ENCODE measurements around the gene SERTAD3. TPM values are rescaled to one million over a fixed set of nuclear protein-coding genes. Genes with fewer than 3 reads are reported as not detected.

Gene SERTAD3
- total RNA-seq, 1 experiment from 2014 or later = 30.9 TPM

- Histone ChIP-seq H4K91ac (ENCODE audit: insufficient read length, low read depth, low read length) (no peak overlapping the region), H3K4me2 (ENCODE audit: insufficient read depth, insufficient read length, low read length) (no peak overlapping the region), H4K5ac (ENCODE audit: insufficient read length, low read depth, low read length) (no peak overlapping the region), H2AFZ (ENCODE audit: low read length) (no peak overlapping the region), H3K4ac (ENCODE audit: low read depth, low read length) (no peak overlapping the region), H3K27ac (ENCODE audit: insufficient read length, low read depth, low read length) (no peak overlapping the region), H2AK5ac (ENCODE audit: insufficient read length, low read length) (no peak overlapping the region), H3K27me3 (ENCODE audit: insufficient read depth, low read length) (no peaks in the 10 kb centered on the region), H2BK5ac (ENCODE audit: insufficient read length, low read length) (no peak overlapping the region), H3K18ac (ENCODE audit: insufficient read length, low read depth, low read length) (no peak overlapping the region), H2BK20ac (ENCODE audit: low read depth, low read length, poor library complexity, severe bottlenecking) (no peak overlapping the region), H3K4me1 (ENCODE audit: insufficient read depth, low read length) (no peaks in the 10 kb centered on the region), H3K23me2 (ENCODE audit: insufficient read length, low read depth, low read length, poor library complexity, severe bottlenecking) (peaks cover 3% of the 10 kb centered on the region), H3K79me1 (ENCODE audit: insufficient read depth, low read depth, low read length, poor library complexity, severe bottlenecking) (peaks cover 6% of the 10 kb centered on the region), H3K14ac (ENCODE audit: insufficient read depth, low read length) (no peak overlapping the region), H3K56ac (ENCODE audit: insufficient read length, low read depth, low read length) (no peak overlapping the region), H3K23ac (ENCODE audit: insufficient read length, low read depth, low read length) (no peak overlapping the region), H3K9ac (ENCODE audit: extremely low read depth, insufficient read length, low read length) (no peak overlapping the region), H2BK12ac (ENCODE audit: insufficient read length, low read depth, low read length) (peak overlapping the region; percentile 77), H3K9me3 (ENCODE audit: control insufficient read depth, low read depth, low read length) (no peaks in the 10 kb centered on the region), H3T11ph (ENCODE audit: low read length) (no peak overlapping the region), H2BK15ac (ENCODE audit: low read depth, low read length) (no peak overlapping the region), H4K20me1 (ENCODE audit: control insufficient read depth, insufficient read depth, insufficient read length) (no peaks in the 10 kb centered on the region), H4K8ac (replicated peaks; ENCODE audit: insufficient read length, low read depth, low read length) (no peak overlapping the region), H3K79me2 (ENCODE audit: insufficient read depth, low read length) (peaks cover 4% of the 10 kb centered on the region; the same call in 1 of the 2 replicates), H2BK120ac (ENCODE audit: low read depth, low read length, poor library complexity, severe bottlenecking) (no peak overlapping the region)
- no CpG with 5 or more reads among the region's 9 CpGs for WGBS (ENCODE audit: extremely low coverage, insufficient read length, low lambda C conversion rate)
- H3K36me3 Mint-ChIP-seq (ENCODE audit: insufficient read depth in 1 of 3, low read depth in 3 of 3) = peaks cover 15 to 34% (median 23%) of the 10 kb centered on the region in 3 experiments; a peak in 6 of 7 replicates
- peak overlapping the region; percentile 4 to 71; a peak in 2 of 5 replicates for H3K4me3 Mint-ChIP-seq
- H3K27me3 Mint-ChIP-seq (ENCODE audit: low read depth) = no peaks in the 10 kb centered on the region
- no peak for TF ChIP-seq CTCF (conservative IDR thresholded peaks at IDR 0.05)
- H3K27ac Mint-ChIP-seq = peak overlapping the region in 2 of 3 experiments; percentile 82 to 99; a peak in 5 of 7 replicates
- H3K4me1 Mint-ChIP-seq = peaks cover 25 to 30% of the 10 kb centered on the region in 2 experiments
- H3K9me3 Mint-ChIP-seq = no peaks in the 10 kb centered on the region; a peak in 1 of 5 replicates
- DNase-seq = peak; percentile 62
These were observed 1.7 kb upstream of the SERTAD3 start for GRCh38 chr19:40445780-40446262.
